Muscle of arm (tissue), 12 donors: ENCODE data around the gene PHF20. TPM values are rescaled to one million over a fixed set of nuclear protein-coding genes. Genes with fewer than 3 reads are reported as not detected.
"Not testable (repeated sequence)": the region's sequence is repeated elsewhere in the genome, so short reads cannot be mapped to it uniquely, and the experiment has no call there.

Source experiments
- DNase-seq: peaks from one replicate; pipeline ENCODE4 v3.0.0-alpha.2; 2013
- polyA plus RNA-seq, 12 donors: library from polyadenylated mRNA; unstranded; fragments of 120-200 nt; gene quantifications; one replicate each; pipeline ENCODE4 v1.2.1, GENCODE V29; 2013; ENCODE audit not compliant: insufficient read length in 12 of 12

Gene PHF20
- polyA plus RNA-seq, 12 donors, result 26.6 to 37.0 (median 33.5) TPM; not detected in 1

DNA sequence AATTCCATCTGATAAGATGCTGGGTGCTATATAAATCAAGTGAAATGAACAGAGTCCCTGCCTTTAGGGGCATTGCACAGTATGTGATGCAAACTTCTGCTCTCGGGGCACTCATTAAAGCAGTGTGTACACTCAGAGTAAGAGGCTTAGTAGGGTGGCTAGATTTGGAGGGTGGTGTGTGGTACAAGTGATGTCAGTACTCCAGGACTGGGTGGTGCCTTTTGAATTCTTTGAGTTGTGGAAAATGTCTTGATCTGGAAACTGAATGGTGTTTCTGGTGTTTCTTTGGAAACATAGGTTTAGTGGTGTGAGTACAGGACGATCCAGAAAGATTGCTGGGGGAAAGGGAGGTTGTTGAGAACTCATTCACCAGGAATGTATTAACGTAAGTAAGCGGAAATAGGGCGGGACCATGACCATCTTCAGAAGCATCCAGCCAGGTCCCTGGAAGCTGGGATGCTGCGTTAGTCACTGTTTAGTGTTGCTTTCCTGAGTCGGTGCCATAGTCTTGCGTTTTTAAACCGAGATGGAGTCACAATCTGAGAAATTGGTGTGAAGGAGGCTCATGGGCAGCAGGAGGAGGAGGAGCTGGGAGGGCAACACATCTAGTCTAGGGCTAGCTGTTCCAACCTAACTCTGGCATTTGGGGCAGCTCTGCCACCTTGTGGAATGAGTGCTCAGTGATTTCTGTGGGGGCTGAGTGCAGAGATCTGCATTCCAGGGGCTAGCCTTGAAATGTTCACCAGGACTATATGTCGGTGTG lies 112.1 kb downstream of the PHF20 start:
- DNase-seq, result peak; percentile 57

GRCh38 chr20:35884541-35884865 lies 112.7 kb downstream of the PHF20 start:
- no peak for DNase-seq

- no peak for DNase-seq
Measured at GRCh38 chr20:35885212-35885611, 113.4 kb downstream of the PHF20 start.

DNA sequence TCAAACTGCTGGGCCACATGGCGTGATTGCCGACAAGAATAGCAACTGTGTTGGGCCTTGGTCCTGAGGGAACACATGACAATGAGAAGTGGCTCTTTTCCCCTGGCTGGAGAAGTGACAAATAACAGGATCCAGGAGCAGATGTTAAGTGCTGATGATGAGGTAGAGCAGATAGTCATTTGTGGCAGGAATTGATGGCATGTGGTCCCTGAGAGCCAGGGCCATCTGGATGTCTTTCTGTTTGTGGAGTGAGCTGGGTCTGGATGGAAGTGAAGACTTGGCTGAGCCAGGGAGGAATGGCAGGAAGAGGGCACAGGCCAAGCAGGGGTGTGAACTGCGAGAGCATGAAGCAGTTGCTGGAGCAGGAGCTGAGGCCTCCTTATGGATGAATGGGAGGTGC lies 114.7 kb downstream of the PHF20 start:
- DNase-seq, result no peak

DNA sequence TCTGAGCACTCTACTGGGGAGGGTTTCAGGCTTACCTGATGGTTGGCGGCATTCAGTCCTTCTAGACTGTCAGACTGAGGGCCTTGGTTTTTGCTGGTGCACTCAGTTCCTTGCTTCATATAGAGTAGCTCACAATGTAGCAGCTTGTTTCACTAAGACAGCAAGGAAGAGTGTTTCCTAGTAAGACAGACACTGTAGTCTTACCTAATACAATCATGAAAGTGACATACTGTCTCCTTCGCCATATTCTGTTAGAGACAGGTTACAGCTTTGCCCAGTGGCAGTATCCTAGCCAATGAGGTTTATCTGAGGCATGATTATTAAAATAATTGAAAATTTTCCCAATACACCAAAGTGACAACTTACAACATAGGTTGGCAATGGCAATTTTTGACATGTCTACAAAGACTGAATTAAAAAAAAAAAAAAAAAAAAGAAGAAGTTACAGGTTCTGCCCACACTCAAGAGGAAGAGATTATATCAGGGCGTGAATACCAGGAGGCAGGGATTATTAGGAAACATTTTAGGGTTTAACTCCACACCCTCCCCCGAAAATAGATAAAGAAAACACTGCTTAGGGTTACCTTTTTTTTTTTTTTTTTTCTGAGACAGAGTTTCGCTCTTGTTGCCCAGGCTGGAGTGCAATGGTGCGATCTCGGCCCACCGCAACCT lies 115.7 kb downstream of the PHF20 start:
- no peak for DNase-seq

- no peak for DNase-seq
Measured at GRCh38 chr20:35888657-35889056, 116.8 kb downstream of the PHF20 start.

GRCh38 chr20:35891375-35891774 lies 119.6 kb downstream of the PHF20 start:
- DNase-seq, result no peak

GRCh38 chr20:35892871-35893270 lies 121.1 kb downstream of the PHF20 start:
- DNase-seq, result no peak

DNA sequence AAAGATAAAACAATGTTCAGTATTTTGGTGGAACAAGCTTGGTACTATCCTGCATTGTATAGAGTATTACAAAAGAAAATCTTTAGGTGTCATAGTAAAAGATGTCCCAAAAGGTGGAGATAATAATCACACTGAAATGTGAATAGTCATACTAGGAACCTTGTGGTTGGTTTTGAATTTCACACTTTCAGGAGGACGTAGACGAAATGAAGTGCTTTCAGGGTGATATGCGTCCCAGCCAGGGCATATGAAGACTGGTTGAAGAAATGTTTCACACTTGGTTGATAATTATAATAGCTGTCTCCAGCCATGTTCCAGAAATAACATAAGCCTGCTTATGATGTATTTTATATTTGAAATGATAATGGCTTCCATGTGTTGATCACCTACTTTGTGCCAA lies 122.1 kb downstream of the PHF20 start:
- no peak for DNase-seq

GRCh38 chr20:35895516-35895915 lies 123.7 kb downstream of the PHF20 start:
- DNase-seq, result not testable (repeated sequence)

DNA sequence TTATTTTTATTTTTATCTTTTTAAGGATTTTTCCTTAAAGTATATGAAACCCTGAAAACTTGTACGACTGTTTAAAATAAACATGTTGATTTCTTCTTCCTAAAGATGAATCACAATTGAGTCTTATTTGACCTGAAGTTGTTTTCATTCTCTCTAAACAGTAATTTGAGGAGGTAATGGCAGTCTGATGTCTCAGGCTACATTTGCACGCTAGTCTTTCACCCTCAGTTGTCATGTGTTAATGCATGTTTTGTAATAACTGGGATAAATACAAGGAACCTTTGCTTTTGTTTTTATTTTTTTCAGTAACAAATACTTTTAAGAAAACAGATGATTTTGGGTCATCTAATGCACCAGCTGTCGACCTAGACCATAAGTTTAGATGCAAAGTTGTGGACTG lies 127.2 kb downstream of the PHF20 start:
- no peak for DNase-seq

GRCh38 chr20:35901230-35901629 lies 129.4 kb downstream of the PHF20 start:
- DNase-seq, result not testable (repeated sequence)

DNA sequence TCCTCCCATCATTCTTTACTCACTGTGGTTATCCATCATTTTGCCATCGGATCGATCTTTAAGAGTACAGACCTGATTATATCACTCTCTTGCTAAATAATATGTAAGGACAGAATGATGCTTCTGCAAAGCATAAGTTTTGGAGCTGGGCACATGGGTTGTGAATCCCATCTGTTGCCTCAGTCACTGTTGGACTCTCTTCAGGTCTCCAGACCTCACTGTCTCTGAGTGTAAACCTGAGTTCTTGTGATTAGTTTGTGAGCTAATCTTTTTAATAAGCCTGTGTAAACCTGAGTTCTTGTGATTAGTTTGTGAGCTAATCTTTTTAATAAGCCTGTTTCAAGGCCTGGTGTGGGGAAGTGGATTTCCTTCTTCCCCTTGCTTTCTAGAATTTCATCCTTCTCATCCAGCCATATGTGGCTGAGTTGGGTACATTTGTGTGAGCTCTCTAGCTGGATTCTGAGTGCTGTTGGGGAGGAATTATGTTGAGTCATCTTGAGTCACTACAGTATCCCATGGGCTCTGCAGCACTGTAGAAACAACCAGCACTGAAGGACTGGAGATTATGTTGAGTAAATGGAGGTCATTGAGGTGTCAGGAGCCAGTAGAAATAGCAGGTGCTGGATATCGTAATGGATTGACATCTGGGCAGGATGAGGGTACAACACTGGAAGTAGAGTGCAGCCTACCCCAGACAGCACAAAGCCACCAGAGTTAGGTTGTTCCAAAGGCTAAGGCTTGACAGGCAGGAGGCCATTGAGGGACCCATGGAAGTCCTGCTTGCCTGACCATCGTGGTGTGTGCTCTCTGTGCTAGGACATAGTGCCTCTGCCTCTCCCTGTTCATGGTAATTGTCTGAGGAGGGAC lies 130.1 kb downstream of the PHF20 start:
- DNase-seq, result no peak

DNA sequence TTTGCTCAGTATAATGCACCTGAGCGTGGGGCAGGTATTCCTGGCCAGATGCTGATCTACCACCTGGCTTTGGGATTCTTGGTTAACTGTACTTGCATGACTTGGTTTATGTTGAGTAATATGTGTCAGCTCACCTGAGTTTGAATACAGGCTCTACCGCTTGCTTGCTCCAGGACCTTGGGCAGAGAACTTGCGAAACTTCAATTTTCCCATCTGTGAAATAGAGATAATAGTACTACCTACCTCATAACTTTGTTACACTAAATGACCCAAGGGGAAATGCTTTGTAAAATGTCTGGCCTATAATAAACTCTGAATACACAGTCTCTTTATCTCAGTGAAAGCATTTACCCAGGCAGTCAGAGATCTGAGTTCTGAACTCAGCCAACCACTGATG lies 130.7 kb downstream of the PHF20 start:
- no peak for DNase-seq

DNA sequence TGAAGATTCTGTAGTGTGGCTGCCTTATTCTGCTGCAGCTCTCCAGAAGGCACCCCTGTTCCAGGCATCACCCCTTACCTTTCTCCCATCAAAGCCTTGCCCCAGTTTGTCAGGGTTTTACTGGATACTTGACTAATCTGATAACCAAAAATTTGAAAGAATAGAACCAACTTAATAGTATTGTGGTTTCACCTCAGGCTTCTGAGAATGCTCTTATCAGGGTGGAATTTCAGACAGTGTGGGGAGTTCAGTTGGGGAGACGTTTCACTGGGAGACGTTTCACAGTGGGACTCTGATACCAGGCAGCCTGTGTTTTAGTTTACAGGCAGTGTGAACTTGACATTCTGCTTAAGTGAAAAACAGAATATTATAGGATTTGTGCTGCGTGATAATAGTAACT lies 132.0 kb downstream of the PHF20 start:
- no peak for DNase-seq

DNA sequence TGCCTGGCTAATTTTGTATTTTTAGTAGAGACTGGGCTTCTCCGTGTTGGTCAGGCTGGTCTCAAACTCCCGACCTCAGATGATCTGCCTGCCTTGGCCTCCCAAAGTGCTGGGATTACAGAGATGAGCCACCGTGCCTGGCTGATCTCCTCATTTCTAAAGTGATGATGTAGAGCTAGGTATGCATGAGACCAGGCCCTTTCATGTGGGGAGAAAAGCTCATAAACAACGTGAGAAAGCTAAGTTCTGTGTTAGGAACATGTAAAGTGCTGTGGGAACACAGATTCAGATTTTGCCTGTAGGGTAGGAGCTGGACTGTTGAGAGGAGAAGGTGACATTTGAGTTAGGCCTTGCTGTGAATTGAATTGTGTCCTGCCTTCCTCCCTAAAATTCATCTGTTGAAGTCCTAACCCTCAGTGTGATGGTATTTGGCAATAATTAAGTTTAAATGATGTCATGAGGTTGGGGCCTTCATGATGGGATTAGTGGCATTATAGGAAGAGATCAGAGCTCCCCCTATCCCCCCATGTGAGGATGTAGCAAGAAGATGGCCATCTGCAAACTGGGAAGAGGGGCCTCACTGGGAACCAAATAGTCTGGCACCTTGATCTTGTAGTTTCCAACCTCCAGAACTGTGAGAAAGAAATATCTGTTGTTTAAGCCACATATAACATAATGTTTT lies 133.3 kb downstream of the PHF20 start:
- DNase-seq, result no peak

- no peak for DNase-seq
Measured at GRCh38 chr20:35907017-35907701, 135.3 kb downstream of the PHF20 start.

DNA sequence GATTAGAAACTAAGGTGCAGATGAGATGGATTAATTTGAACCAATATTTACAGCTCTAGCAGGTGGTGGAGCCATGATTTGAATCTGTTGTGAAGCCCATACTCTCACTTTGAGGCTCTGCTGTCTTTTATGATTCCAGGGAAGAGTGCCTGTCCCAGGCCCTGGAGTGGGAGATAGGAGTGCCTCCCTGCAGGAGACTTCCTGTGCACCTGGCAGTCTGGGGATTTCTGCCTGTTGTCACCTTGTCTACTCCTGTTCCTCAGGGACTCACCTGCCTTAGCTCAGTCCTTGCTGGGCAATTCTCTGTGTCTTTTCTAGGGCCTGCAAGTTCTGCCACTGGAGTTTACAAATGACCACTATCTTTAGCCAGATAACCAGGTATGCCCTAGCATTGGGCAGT lies 136.2 kb downstream of the PHF20 start:
- DNase-seq, result no peak

DNA sequence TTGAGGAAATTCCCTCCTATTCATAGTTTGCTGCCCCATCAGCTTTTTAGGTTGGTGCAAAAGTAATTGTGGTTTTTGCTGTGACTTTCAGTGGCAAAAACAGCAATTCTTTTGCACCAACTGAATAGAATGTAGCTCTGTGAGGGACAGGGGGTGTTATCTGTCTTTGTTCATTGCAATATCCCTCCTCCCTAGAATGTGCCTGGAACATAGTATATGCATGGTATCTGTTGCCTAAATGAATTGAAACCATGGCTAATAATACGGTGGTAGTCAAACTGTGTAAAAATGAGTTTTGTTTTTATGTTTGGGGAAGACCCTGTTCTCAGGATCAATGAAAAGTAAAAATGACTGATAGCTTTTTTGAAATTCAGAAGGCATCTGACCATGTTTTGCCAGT lies 137.4 kb downstream of the PHF20 start:
- no peak for DNase-seq

DNA sequence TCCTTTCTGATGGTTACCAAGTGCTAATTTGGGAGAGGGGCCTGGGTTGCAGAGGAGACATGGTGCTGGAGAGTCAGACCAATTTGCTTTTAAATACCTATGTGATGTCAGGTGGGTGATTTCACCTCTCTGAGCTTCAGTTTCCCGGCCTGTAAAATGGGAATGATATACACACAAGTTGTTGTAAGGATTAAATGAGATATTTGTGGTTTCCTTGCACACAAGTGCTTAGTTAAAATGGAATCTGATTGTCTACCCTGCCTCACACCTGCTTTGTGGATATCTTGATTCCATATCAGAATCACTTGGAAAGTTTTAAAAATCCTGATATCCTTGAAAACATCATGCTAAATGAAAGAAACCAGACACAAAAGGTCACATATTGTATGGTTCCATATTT lies 138.0 kb downstream of the PHF20 start:
- no peak for DNase-seq

DNA sequence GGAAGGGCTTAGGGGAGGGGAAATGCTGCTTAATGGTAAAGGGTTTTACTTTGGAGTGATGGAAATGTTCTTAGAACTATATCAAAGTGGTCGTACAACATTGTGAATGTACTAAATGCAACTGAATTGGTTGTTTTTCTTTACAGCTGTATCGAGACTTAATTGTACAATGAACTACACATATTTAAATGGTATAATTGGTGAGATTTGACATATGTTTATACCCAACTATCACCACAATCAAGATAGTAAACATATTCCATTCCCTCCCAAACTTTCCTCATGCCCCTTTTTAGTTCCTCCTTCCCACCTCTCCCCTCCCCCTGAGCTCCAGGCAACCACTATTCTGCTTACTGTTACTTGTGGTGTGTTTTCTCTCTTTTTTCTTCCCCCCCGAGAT lies 138.4 kb downstream of the PHF20 start:
- no peak for DNase-seq

GRCh38 chr20:35912881-35913280 lies 141.1 kb downstream of the PHF20 start:
- DNase-seq, result no peak
